Keratinocyte (primary cell): ENCODE measurements around the gene MLLT3. TPM values are rescaled to one million over a fixed set of nuclear protein-coding genes. Genes with fewer than 3 reads are reported as not detected.

Experiments
- DNase-seq: peaks from one replicate; pipeline ENCODE4 v3.0.0-alpha.2; 2011; ENCODE audit warnings: low read depth, missing footprints, low spot score
- FAIRE-seq: peaks from 2 replicates; lab custom pipeline; 2011; peaks lifted over from hg19 to GRCh38; lab: Jason Lieb, UNC
- H2AFZ ChIP-seq: 2 replicates; pipeline ENCODE4 v1.6.0; 2012; ENCODE audit warnings: low read length, control low read depth, inconsistent platforms; ENCODE audit not compliant: control insufficient read depth
- H3K27ac ChIP-seq: 2 replicates; pipeline ENCODE4 v1.5.1; 2011; ENCODE audit warnings: low read length; ENCODE audit not compliant: control insufficient read depth, insufficient read depth
- H3K27me3 ChIP-seq: 3 replicates; pipeline ENCODE4 v1.6.0; 2011; ENCODE audit warnings: low read length; ENCODE audit not compliant: control insufficient read depth, insufficient read depth; ENCODE audit errors: extremely low read depth
- H3K36me3 ChIP-seq, 2 experiments: 2 replicates in 1 of 2; 3 replicates in 1 of 2; pipeline ENCODE4 v1.5.1; 2011; ENCODE audit warnings: low read length in 2 of 2, mild to moderate bottlenecking in 1 of 2; ENCODE audit not compliant: control insufficient read depth in 2 of 2, insufficient read depth in 2 of 2; ENCODE audit errors: extremely low read depth in 1 of 2
- H3K4me1 ChIP-seq: 3 replicates; pipeline ENCODE4 v1.5.1; 2011; ENCODE audit warnings: low read length; ENCODE audit not compliant: control insufficient read depth, insufficient read depth; ENCODE audit errors: extremely low read depth
- H3K4me2 ChIP-seq: 3 replicates; pipeline ENCODE4 v1.6.0; 2011; ENCODE audit warnings: low read depth, low read length; ENCODE audit not compliant: control insufficient read depth, insufficient read depth; ENCODE audit errors: extremely low read depth
- H3K4me3 ChIP-seq, 3 experiments: fragments of 200-600 bp in 1 of 3; sonication (generic) in 1 of 3; 2 replicates in 2 of 3; 3 replicates in 1 of 3; pipeline ENCODE4 v1.5.1; 2011 to 2016; ENCODE audit warnings: low read length in 3 of 3, mild to moderate bottlenecking in 3 of 3, control low read depth in 2 of 3, inconsistent platforms in 1 of 3, low read depth in 1 of 3, mixed read lengths in 1 of 3, mixed run types in 1 of 3, moderate library complexity in 1 of 3; ENCODE audit not compliant: control insufficient read depth in 2 of 3, insufficient read depth in 2 of 3; ENCODE audit errors: extremely low read depth in 1 of 3
- H3K79me2 ChIP-seq: 2 replicates; pipeline ENCODE4 v1.6.0; 2012; ENCODE audit warnings: low read length; ENCODE audit not compliant: control insufficient read depth, insufficient read depth
- H3K9ac ChIP-seq: 3 replicates; pipeline ENCODE4 v1.6.0; 2011; ENCODE audit warnings: low read length; ENCODE audit not compliant: control insufficient read depth, insufficient read depth; ENCODE audit errors: extremely low read depth
- H3K9me1 ChIP-seq: 3 replicates; pipeline ENCODE4 v1.6.0; 2011; ENCODE audit warnings: low read length; ENCODE audit not compliant: control insufficient read depth, insufficient read depth; ENCODE audit errors: extremely low read depth
- H3K9me3 ChIP-seq: 2 replicates; pipeline ENCODE4 v1.5.1; 2012; ENCODE audit warnings: low read depth, low read length; ENCODE audit not compliant: control insufficient read depth
- H4K20me1 ChIP-seq: 3 replicates; pipeline ENCODE4 v1.6.0; 2011; ENCODE audit warnings: low read length; ENCODE audit not compliant: control insufficient read depth, insufficient read depth; ENCODE audit errors: extremely low read depth
- CTCF ChIP-seq, 3 experiments: IDR thresholded peaks in 1 of 3; conservative IDR thresholded peaks in 1 of 3; optimal IDR thresholded peaks in 1 of 3; 2 replicates in 2 of 3; 3 replicates in 1 of 3; pipeline versions ENCODE3 to v1.5.1; 2011; ENCODE audit warnings: low read length in 3 of 3, mild to moderate bottlenecking in 3 of 3, moderate library complexity in 2 of 3, control low read depth in 1 of 3, inconsistent platforms in 1 of 3; ENCODE audit not compliant: insufficient read depth in 2 of 3; ENCODE audit errors: extremely low read depth in 1 of 3
- EZH2 ChIP-seq: IDR thresholded peaks from one replicate; pipeline ENCODE4 v1.6.1; 2012; ENCODE audit warnings: inconsistent platforms, mild to moderate bottlenecking, low read length, moderate library complexity
- dilution Hi-C: fragments of 300-500 bp; cut with MboI; formaldehyde crosslinking; loops from one replicate; pipeline ENCODE4 v1.7.0; 2020; ENCODE audit warnings: low sequenced_read_pairs; ENCODE audit not compliant: extremely low pct_ligation_motif_present
- polyA plus RNA-seq, 5 experiments: library from polyadenylated mRNA; depleted of rRNA in 3 of 5; stranded (reverse) in 3 of 5; stranded (forward) in 1 of 5; unstranded in 1 of 5; fragments of >200 nt; gene quantifications; 1 replicate in 1 of 5; 2 replicates in 3 of 5; 3 replicates in 1 of 5; pipeline versions ENCODE4 v1.2.1 to v1.2.3, GENCODE V29; 2011 to 2012; ENCODE audit warnings: missing spikeins in 2 of 5, low read depth in 1 of 5, low replicate concordance in 1 of 5

The MLLT3 gene
- polyA plus RNA-seq, 1 donor (not counting 4 experiments of a cell fraction or from before 2014, with no cell fraction given), result 17.0 TPM

DNA sequence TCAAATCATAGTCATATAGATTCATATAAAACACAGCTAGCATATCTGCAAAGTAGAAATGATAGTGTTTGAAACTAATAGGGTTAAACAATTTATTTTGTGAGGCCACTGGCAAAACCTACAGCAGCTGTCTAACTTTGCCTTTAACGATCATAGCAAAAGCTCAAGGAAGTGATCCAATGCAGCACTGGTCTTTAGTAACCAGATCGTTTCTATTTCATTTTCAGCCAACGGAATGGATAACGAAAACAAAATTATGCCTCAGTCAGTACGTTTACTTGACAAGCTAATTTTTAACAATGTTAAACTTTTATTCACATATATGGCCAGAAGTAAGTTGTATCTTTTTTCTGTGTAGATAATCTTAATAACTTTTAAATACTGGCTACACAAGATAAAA, 17.7 kb downstream of the MLLT3 start:
- FAIRE-seq, result no peak

GRCh38 chr9:20603524-20604268, 18.6 kb downstream of the MLLT3 start:
- no peak overlapping the region for H2AFZ ChIP-seq

More for the DNA sequence above, 17.7 kb downstream of the MLLT3 start:
- dilution Hi-C loops, result loop anchor here (10.0 kb wide), 1 partner anchor 50 kb away; no protein-coding TSS in a partner anchor
- no peak overlapping the region for H3K4me2 ChIP-seq
- H3K36me3 ChIP-seq, result no peaks in the 10 kb centered on the region
- no peak overlapping the region for H3K9ac ChIP-seq
- no peaks in the 10 kb centered on the region for H3K9me3 ChIP-seq
- TF ChIP-seq CTCF (optimal IDR thresholded peaks at IDR 0.05 in 1 of 3, IDR thresholded peaks at IDR 0.05 in 1 of 3, conservative IDR thresholded peaks at IDR 0.05 in 1 of 3; ENCODE audit: extremely low read depth in 1 of 3, insufficient read depth in 2 of 3, low read length in 3 of 3) (no peak), EZH2 (no peak)
- H2AFZ ChIP-seq, result no peak overlapping the region
- no peaks in the 10 kb centered on the region for H3K27me3 ChIP-seq
- no peaks in the 10 kb centered on the region for H3K79me2 ChIP-seq
- DNase-seq, result no peak
- H3K27ac ChIP-seq, result no peak overlapping the region
- no peaks in the 10 kb centered on the region for H3K9me1 ChIP-seq
- no peak overlapping the region for H3K4me3 ChIP-seq
- H3K4me1 ChIP-seq, result no peaks in the 10 kb centered on the region
- H4K20me1 ChIP-seq, result no peaks in the 10 kb centered on the region

More at GRCh38 chr9:20603524-20604268, 18.6 kb downstream of the MLLT3 start:
- no peak overlapping the region for H3K4me3 ChIP-seq
- H3K9me3 ChIP-seq, result no peaks in the 10 kb centered on the region
- dilution Hi-C loops, result loop anchor here (10.0 kb wide), 1 partner anchor 49 kb away; no protein-coding TSS in a partner anchor
- no peaks in the 10 kb centered on the region for H4K20me1 ChIP-seq
- no peak overlapping the region for H3K9ac ChIP-seq
- DNase-seq (no peak), FAIRE-seq (no peak)
- TF ChIP-seq EZH2 (no peak), CTCF (optimal IDR thresholded peaks at IDR 0.05 in 1 of 3, IDR thresholded peaks at IDR 0.05 in 1 of 3, conservative IDR thresholded peaks at IDR 0.05 in 1 of 3; ENCODE audit: extremely low read depth in 1 of 3, insufficient read depth in 2 of 3, low read length in 3 of 3) (no peak)
- H3K27ac ChIP-seq, result no peak overlapping the region
- H3K27me3 ChIP-seq, result no peaks in the 10 kb centered on the region
- H3K4me1 ChIP-seq, result peaks cover 3% of the 10 kb centered on the region
- no peaks in the 10 kb centered on the region for H3K79me2 ChIP-seq
- H3K36me3 ChIP-seq, result no peaks in the 10 kb centered on the region
- H3K4me2 ChIP-seq, result no peak overlapping the region
- no peaks in the 10 kb centered on the region for H3K9me1 ChIP-seq
